ENCODE results near the gene COA8. TPM values are rescaled to one million over a fixed set of nuclear protein-coding genes. Genes with fewer than 3 reads are reported as not detected.

COA8 gene
- total and polyA plus RNA-seq, 10 of the 15 experiments (the other 5 are each of a cell fraction or from before 2014, with no cell fraction given) = 6.1 to 69.5 (median 25.8) TPM

- H3K4me3 ChIP-seq = no peak overlapping the region
- TF ChIP-seq ATF3 (IDR thresholded peaks at IDR 0.05; ENCODE audit: borderline replicate concordance, extremely low read depth, low read depth, low read length) = no peak
- TF ChIP-seq MYC (IDR thresholded peaks at IDR 0.05; ENCODE audit: insufficient read depth, insufficient read length, insufficient replicate concordance, low read length, severe bottlenecking) = no peak
- TF ChIP-seq RAD51 (IDR thresholded peaks at IDR 0.05) = no peak
- no peak for TF ChIP-seq CHD1 (IDR thresholded peaks at IDR 0.05; ENCODE audit: low read depth, low read length)
- TF ChIP-seq ZNF207 (IDR thresholded peaks at IDR 0.05; ENCODE audit: borderline replicate concordance) = no peak
- no peak for TF ChIP-seq NBN (IDR thresholded peaks at IDR 0.05)
- no peak for TF ChIP-seq ZZZ3 (IDR thresholded peaks at IDR 0.05; ENCODE audit: control insufficient read depth, insufficient read length, low read depth)
- TF ChIP-seq POLR2A (IDR thresholded peaks at IDR 0.05; ENCODE audit: low read depth, low read length) = no peak
- no peak for TF ChIP-seq SRF (IDR thresholded peaks at IDR 0.05; ENCODE audit: low read depth in 2 of 2, low read length in 2 of 2)
- no peak for TF ChIP-seq ZBTB33 (IDR thresholded peaks at IDR 0.05)
- no peak for TF ChIP-seq EED (IDR thresholded peaks at IDR 0.05; ENCODE audit: low read depth)
- no peak for TF ChIP-seq ZNF274 (IDR thresholded peaks at IDR 0.05; ENCODE audit: insufficient read depth, insufficient read length)
- TF ChIP-seq POLR2AphosphoS2 (IDR thresholded peaks at IDR 0.05; ENCODE audit: low read depth, low read length) = no peak
- TF ChIP-seq WRNIP1 (IDR thresholded peaks at IDR 0.05; ENCODE audit: borderline replicate concordance, low read depth, low read length) = no peak
- TF ChIP-seq SUPT20H (IDR thresholded peaks at IDR 0.05; ENCODE audit: borderline replicate concordance, control insufficient read depth, low read depth, low read length) = no peak
- TF ChIP-seq SREBF1 (IDR thresholded peaks at IDR 0.05; ENCODE audit: low read length) = no peak
- TF ChIP-seq SP1 (IDR thresholded peaks at IDR 0.05; ENCODE audit: low read depth, low read length) = no peak
- TF ChIP-seq PBX3 (IDR thresholded peaks at IDR 0.05; ENCODE audit: insufficient replicate concordance, low read depth, low read length) = no peak
- no peak for TF ChIP-seq LARP7 (IDR thresholded peaks at IDR 0.05)
- no peak for TF ChIP-seq IRF3 (IDR thresholded peaks at IDR 0.05)
- SMC1A ChIA-PET (ENCODE audit: uncharacterized antibody, unreplicated experiment) = interaction anchor here (0.6 to 3.0 kb wide), 2 partner anchors 11 to 52 kb away, joined by 3 to 11 read pairs; partner anchors contain the start of gene TRMT61A
- no peak overlapping the region for H3K27ac ChIP-seq (ENCODE audit: control insufficient read depth, insufficient read depth)
- H3K9ac ChIP-seq (ENCODE audit: control insufficient read depth, insufficient read depth, low read length) = no peak overlapping the region
- H3K36me3 ChIP-seq (ENCODE audit: control insufficient read depth in 2 of 2, insufficient read depth in 2 of 2, low read length in 1 of 2) = no peaks in the 10 kb centered on the region; a peak in 1 of 4 replicates
- H4K20me1 ChIP-seq (ENCODE audit: control insufficient read depth, insufficient read depth) = no peaks in the 10 kb centered on the region
- WGBS (ENCODE audit: insufficient coverage, insufficient replicate concordance, low lambda C conversion rate, missing lambda C conversion rate) = 76% methylated on average over 10 of the region's 10 CpGs
- FAIRE-seq (no peak), DNase-seq (ENCODE audit: low read depth, low spot score) (no peak), ATAC-seq (no peak)
- in situ Hi-C loops (cut with MboI) = loop anchor here (5.0 kb wide), 1 partner anchor 41 kb away; no protein-coding TSS in a partner anchor
- H2AFZ ChIP-seq (ENCODE audit: control insufficient read depth, low read depth, low read length) = no peak overlapping the region
- no peaks in the 10 kb centered on the region for H3K9me3 ChIP-seq (replicated peaks; ENCODE audit: control insufficient read depth, insufficient read depth, low read length)
- H3K27me3 ChIP-seq (replicated peaks in 1 of 2; ENCODE audit: control insufficient read depth in 2 of 2, insufficient read depth in 2 of 2, low read length in 1 of 2) = no peaks in the 10 kb centered on the region
- POLR2A ChIA-PET = no interaction called here
- RAD21 ChIA-PET (ENCODE audit: unreplicated experiment) = interaction anchor here (0.9 kb wide), 1 partner anchor 30 kb away, joined by 3 read pairs; no protein-coding TSS in a partner anchor
- intact Hi-C loops (cut with micrococcal nuclease; ENCODE audit: unreplicated experiment) = no loop called here
- no peak overlapping the region for H3K4me2 ChIP-seq (ENCODE audit: control insufficient read depth, insufficient read depth)
- H3K79me2 ChIP-seq (ENCODE audit: control insufficient read depth, insufficient read depth, low read length) = no peaks in the 10 kb centered on the region
- BruUV-seq (replicated peaks) = no TSS peak
- CTCF ChIA-PET = interaction anchor here (1.4 to 6.5 kb wide), 3 partner anchors 12 to 79 kb away, joined by 4 to 53 read pairs (median 39); partner anchors contain the start of gene TRMT61A
- H3K4me1 ChIP-seq (ENCODE audit: control insufficient read depth, insufficient read depth, low read length) = peaks cover 21% of the 10 kb centered on the region
Observed at GRCh38 chr14:103516426-103517173, 46.2 kb upstream of the COA8 start.
